DOHH2 (cell line): ENCODE data around the gene OTULINL.

Experiments
- H3F3A ChIP-seq: fragments of 200-600 bp; sonication (generic), shearing (Covaris generic); 2 replicates; pipeline ENCODE4 v1.6.0; 2016; ENCODE audit warnings: antibody characterized with exemption, mild to moderate bottlenecking; ENCODE audit not compliant: control insufficient read depth, insufficient read depth
- H3K27ac ChIP-seq: fragments of 200-600 bp; sonication (generic); 2 replicates; pipeline ENCODE4 v1.5.1; 2014; ENCODE audit warnings: low read depth, mild to moderate bottlenecking, low read length, moderate library complexity
- H3K27me3 ChIP-seq: fragments of 200-600 bp; sonication (generic); 2 replicates; pipeline ENCODE4 v1.6.1; 2014; ENCODE audit warnings: mild to moderate bottlenecking, low read length, mixed read lengths; ENCODE audit not compliant: control insufficient read depth
- H3K36me3 ChIP-seq: fragments of 200-600 bp; sonication (generic); 2 replicates; pipeline ENCODE4 v1.6.1; 2014; ENCODE audit warnings: mild to moderate bottlenecking, low read length, moderate library complexity, mixed read lengths; ENCODE audit not compliant: control insufficient read depth
- H3K4me1 ChIP-seq: fragments of 200-600 bp; sonication (generic); 2 replicates; pipeline ENCODE4 v1.6.1; 2014; ENCODE audit warnings: mild to moderate bottlenecking, low read length, mixed read lengths; ENCODE audit not compliant: control insufficient read depth
- H3K4me2 ChIP-seq: fragments of 200-600 bp; sonication (generic); 2 replicates; pipeline ENCODE4 v1.6.0; 2014; ENCODE audit warnings: mild to moderate bottlenecking, low read length, moderate library complexity
- H3K4me3 ChIP-seq: fragments of 200-600 bp; sonication (generic); 2 replicates; pipeline ENCODE4 v1.5.1; 2014; ENCODE audit warnings: mild to moderate bottlenecking, low read length, mixed read lengths
- H3K79me2 ChIP-seq: fragments of 200-600 bp; sonication (generic); 2 replicates; pipeline ENCODE4 v1.6.1; 2014; ENCODE audit warnings: mild to moderate bottlenecking, low read length, mixed read lengths; ENCODE audit not compliant: control insufficient read depth
- H3K9me2 ChIP-seq: fragments of 200-600 bp; sonication (generic); replicated peaks from 2 replicates; pipeline ENCODE4 v1.6.1; 2014; ENCODE audit warnings: mild to moderate bottlenecking, low read length, mixed read lengths; ENCODE audit not compliant: control insufficient read depth
- H3K9me3 ChIP-seq: fragments of 200-600 bp; sonication (generic); 2 replicates; pipeline ENCODE4 v1.6.1; 2014; ENCODE audit warnings: antibody characterized with exemption, low read length, mixed read lengths; ENCODE audit not compliant: control insufficient read depth, insufficient read depth
- H4K20me1 ChIP-seq: fragments of 200-600 bp; sonication (generic); 2 replicates; pipeline ENCODE4 v1.6.0; 2014; ENCODE audit warnings: low read depth, mild to moderate bottlenecking, antibody characterized with exemption, low read length, moderate library complexity; ENCODE audit not compliant: control insufficient read depth, insufficient read depth
- EZH2phosphoT487 ChIP-seq: fragments of 200-600 bp; sonication (generic); IDR thresholded peaks from 2 replicates; pipeline ENCODE4 v1.6.1; 2017; ENCODE audit warnings: borderline replicate concordance, mild to moderate bottlenecking, antibody characterized with exemption, low read length, moderate library complexity, mixed read lengths
- TF ChIP-seq, protein P1 (sequence below): fragments of 200-600 bp; sonication (generic); IDR thresholded peaks from one replicate; pipeline ENCODE4 v1.5.1; 2014; ENCODE audit warnings: antibody characterized with exemption, mild to moderate bottlenecking, low read depth, low read length; ENCODE audit not compliant: poor library complexity, severe bottlenecking

OTULINL gene

DNA sequence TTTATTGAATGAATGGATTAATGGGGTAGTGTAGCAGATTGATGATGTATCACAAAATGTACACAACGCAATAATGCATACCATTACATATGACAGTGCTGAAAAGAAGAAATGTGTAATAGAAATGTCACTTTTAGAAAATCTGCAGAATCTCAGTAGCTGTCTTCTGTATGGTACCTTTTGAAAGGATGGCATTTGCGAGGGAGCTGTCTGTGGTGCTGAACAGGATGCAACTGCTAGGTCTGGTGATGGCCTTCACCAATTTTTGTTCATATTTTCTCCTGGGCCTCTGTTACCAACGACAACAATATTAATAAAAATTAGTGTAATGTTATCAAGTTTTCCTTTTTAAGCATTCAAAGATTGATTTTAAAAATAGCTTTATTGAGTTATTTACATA is 46.8 kb downstream of the OTULINL start:
- Histone ChIP-seq H4K20me1 (no peaks in the 10 kb centered on the region), H3K27ac (no peak overlapping the region), H3K4me1 (no peaks in the 10 kb centered on the region), H3F3A (no peaks in the 10 kb centered on the region), H3K9me3 (no peaks in the 10 kb centered on the region), H3K27me3 (no peaks in the 10 kb centered on the region), H3K79me2 (no peaks in the 10 kb centered on the region), H3K4me2 (no peak overlapping the region), H3K9me2 (no peaks in the 10 kb centered on the region), H3K4me3 (no peak overlapping the region), H3K36me3 (no peaks in the 10 kb centered on the region)
- TF ChIP-seq, protein P1, sequence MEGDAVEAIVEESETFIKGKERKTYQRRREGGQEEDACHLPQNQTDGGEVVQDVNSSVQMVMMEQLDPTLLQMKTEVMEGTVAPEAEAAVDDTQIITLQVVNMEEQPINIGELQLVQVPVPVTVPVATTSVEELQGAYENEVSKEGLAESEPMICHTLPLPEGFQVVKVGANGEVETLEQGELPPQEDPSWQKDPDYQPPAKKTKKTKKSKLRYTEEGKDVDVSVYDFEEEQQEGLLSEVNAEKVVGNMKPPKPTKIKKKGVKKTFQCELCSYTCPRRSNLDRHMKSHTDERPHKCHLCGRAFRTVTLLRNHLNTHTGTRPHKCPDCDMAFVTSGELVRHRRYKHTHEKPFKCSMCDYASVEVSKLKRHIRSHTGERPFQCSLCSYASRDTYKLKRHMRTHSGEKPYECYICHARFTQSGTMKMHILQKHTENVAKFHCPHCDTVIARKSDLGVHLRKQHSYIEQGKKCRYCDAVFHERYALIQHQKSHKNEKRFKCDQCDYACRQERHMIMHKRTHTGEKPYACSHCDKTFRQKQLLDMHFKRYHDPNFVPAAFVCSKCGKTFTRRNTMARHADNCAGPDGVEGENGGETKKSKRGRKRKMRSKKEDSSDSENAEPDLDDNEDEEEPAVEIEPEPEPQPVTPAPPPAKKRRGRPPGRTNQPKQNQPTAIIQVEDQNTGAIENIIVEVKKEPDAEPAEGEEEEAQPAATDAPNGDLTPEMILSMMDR: no peak
- no peak for TF ChIP-seq EZH2phosphoT487

DNA sequence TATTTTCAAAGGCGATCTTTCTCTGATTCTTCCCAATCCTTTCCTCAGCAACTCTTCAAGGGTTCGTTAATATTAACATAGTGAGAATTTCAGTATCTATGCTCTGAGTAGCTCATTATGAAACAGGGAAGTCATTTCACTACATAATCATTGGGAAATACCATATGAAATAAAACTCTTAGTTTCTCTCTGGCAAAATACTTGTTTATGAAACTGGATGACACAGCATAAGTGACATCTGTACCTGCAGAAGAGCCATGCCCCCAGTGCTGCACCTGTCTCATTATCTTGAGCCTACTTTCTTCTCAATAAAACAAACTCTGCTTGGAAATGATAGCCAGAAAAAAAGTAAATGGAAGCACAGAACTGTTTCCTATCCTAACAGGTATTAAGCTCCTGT is 49.1 kb downstream of the OTULINL start:
- H3K4me2 ChIP-seq: no peak overlapping the region
- H3F3A ChIP-seq: no peaks in the 10 kb centered on the region
- H3K36me3 ChIP-seq: no peaks in the 10 kb centered on the region
- no peak overlapping the region for H3K4me3 ChIP-seq
- H3K4me1 ChIP-seq: no peaks in the 10 kb centered on the region
- H3K27ac ChIP-seq: no peak overlapping the region
- H3K27me3 ChIP-seq: no peaks in the 10 kb centered on the region
- TF ChIP-seq, protein P1: no peak
- TF ChIP-seq EZH2phosphoT487: no peak
- H3K79me2 ChIP-seq: no peaks in the 10 kb centered on the region
- no peaks in the 10 kb centered on the region for H4K20me1 ChIP-seq
- no peaks in the 10 kb centered on the region for H3K9me2 ChIP-seq
- no peaks in the 10 kb centered on the region for H3K9me3 ChIP-seq

DNA sequence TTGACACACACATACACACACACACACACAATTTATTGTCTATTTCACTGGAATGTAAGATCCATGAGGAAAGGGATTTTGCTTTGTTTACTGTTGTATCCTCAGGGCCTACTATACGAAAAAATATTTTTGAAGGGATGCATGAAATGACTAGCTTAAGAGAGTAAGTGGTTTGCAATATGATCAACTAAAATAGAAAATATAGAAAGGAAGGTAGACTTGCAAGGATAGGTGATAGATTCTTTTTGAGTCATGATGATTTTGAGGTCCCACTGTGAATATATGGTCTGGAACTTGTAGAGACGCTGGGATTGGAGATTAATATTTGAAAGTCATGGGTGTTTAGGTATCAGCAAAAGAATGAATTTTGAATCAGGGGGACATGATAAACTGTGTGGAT is 54.1 kb downstream of the OTULINL start:
- no peaks in the 10 kb centered on the region for H3K4me1 ChIP-seq
- H3K4me2 ChIP-seq: no peak overlapping the region
- no peaks in the 10 kb centered on the region for H3K9me3 ChIP-seq
- no peak overlapping the region for H3K4me3 ChIP-seq
- no peaks in the 10 kb centered on the region for H4K20me1 ChIP-seq
- no peaks in the 10 kb centered on the region for H3K36me3 ChIP-seq
- no peaks in the 10 kb centered on the region for H3K27me3 ChIP-seq
- no peaks in the 10 kb centered on the region for H3K9me2 ChIP-seq
- TF ChIP-seq, protein P1: no peak
- TF ChIP-seq EZH2phosphoT487: no peak
- H3K79me2 ChIP-seq: no peaks in the 10 kb centered on the region
- H3K27ac ChIP-seq: no peak overlapping the region
- H3F3A ChIP-seq: no peaks in the 10 kb centered on the region

GRCh38 chr5:14640765-14641164 is 59.2 kb downstream of the OTULINL start:
- no peaks in the 10 kb centered on the region for H3K9me2 ChIP-seq
- no peaks in the 10 kb centered on the region for H4K20me1 ChIP-seq
- no peak for TF ChIP-seq EZH2phosphoT487
- TF ChIP-seq, protein P1: no peak

More at GRCh38 chr5:14640765-14641164, 59.2 kb downstream of the OTULINL start:
- Histone ChIP-seq H3F3A (no peaks in the 10 kb centered on the region), H3K27me3 (no peaks in the 10 kb centered on the region; the same call in none of the 2 replicates), H3K79me2 (no peaks in the 10 kb centered on the region), H3K27ac (no peak overlapping the region), H3K9me3 (no peaks in the 10 kb centered on the region), H3K4me3 (no peak overlapping the region), H3K36me3 (no peaks in the 10 kb centered on the region), H3K4me2 (no peak overlapping the region), H3K4me1 (no peaks in the 10 kb centered on the region)
